ENCODE measurements around the gene CARD14.
"Not testable (repeated sequence)": the region's sequence is repeated elsewhere in the genome, so short reads cannot be mapped to it uniquely, and the experiment has no call there.

CARD14 gene

GRCh38 chr17:80151333-80151732, 18.5 kb upstream of the CARD14 start:
- no peak for DNase-seq

DNA sequence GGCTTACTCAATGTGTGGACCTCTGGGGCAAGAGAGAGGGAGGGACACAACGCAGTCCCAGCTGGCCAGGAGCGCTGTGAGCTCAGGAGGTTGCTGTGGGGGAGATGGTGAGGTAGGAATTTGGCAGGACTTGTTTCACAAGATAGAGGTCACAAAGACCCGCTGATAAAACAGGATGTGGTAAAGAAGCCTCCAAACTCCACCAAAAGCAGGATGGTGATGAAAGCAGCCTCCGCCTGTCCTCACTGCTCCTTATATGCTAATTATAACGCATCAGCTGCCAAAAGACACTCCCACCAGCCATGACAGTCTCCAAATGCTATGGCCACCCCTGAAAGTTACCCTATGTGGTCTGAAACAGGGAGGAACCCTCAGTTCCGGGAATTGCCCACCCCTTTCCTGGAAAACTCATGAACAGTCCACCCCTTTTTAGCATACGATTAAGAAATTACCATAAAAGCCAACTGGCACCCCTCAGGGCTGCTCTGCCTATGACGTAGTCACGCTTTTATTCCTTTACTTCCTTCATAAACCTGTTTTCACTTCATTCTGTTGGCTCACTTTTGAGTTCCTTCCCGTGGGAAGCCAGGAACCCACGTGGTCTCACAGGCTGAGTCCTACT, 17.6 kb upstream of the CARD14 start:
- no peak for DNase-seq

DNA sequence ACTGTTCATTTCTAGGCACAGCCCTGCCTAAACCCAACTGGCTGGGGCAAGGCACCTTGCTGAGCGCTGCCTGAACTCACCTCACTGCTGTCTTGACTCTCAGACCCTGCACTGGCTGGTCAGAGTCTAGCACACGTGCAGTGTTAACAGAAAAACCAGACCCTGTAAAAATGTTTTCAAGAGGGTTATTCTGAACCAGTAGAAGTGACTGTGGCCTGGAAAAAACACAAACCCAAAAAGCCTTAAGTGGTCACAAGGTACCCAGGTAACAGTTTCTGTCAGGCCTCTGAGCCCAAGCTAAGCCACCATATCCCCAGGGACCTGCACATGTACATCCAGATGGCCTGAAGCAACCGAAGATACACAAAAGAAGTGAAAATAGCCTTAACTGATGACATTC, 16.8 kb upstream of the CARD14 start:
- DNase-seq: no peak

DNA sequence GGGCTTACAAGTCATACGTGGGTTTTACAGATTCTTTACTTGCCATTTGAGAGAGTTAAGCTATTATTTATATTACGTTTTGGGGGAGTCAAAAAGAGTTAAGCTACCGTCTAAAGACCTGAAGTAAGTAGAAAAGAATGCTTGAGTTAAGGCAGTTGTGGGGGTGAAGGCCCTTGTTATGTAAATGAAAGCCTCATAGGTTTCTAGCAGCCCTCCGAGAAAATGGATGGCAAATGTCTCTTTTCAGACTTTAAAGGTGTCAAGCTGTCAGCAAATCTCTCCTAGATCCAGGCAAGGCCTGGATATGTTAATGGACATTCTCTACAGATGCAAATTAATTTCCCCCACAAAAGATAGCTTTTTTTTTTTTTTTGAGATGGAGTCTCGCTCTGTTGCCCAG, 15.7 kb upstream of the CARD14 start:
- DNase-seq: no peak

- not testable (repeated sequence) for DNase-seq
Measured at GRCh38 chr17:80155600-80155999, 14.2 kb upstream of the CARD14 start.

DNA sequence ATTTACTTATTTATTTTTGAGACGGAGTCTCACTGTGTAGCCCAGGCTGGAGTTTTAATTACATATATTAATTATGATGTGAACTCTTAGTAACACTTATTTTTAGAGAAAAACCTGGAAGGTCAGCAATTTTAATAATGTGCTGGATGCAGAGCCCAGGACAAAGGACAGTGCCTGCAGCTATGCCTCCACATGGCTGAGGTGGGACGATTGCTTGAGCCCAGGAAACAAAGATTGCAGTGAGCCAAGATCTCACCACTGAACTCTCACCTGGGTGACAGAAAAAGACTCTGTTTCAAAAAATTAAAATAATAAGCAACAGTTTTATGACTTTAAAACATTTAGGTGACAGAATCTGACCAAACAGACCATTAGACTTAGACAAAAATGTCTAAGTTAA, 11.0 kb upstream of the CARD14 start:
- no peak for DNase-seq

GRCh38 chr17:80160536-80160935, 9.3 kb upstream of the CARD14 start:
- no peak for DNase-seq

DNA sequence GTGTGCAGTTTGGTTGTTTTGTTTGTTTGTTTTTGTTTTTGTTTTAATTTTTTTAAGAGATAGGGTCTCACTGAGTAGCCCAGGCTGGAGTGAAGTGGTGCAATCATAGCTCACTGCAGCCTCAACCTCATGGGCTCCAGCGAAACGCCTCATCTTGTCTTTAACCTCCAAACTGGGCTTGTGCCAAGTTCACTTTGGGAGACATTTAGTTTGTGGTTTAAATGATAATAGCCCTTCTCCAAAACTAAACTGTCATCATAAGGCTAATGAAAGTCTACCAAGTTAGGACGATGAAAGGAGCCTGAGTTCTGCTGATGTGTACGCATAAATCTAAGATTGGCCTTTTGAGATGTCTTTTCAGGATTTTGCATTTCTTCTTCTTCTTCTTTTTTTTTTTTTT, 6.5 kb upstream of the CARD14 start:
- no peak for DNase-seq

GRCh38 chr17:80164185-80164584, 5.6 kb upstream of the CARD14 start:
- no peak for DNase-seq

GRCh38 chr17:80166446-80166845, 3.4 kb upstream of the CARD14 start:
- DNase-seq: no peak

GRCh38 chr17:80168371-80168770, 1.5 kb upstream of the CARD14 start:
- no peak for DNase-seq

DNA sequence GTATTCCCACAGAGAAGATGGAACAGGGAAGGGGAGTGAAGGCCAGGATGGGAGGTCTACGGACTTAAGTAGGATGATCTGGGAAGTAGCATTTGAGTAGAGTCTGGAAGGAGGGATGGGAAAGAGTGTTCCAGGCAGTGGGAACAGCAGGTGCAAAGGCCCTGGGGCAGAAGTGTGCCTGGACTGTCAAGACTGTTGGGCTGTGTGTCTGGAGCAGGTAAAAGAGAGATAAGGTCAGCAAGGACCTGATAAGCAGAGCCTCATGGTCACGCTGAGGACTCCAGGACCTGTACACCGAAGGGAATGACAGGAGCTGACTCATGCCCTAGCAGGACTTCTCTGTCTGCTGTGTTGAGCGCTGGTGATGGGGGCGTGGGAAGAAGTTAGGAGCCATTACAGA, 723 bp upstream of the CARD14 start:
- no peak for DNase-seq

DNA sequence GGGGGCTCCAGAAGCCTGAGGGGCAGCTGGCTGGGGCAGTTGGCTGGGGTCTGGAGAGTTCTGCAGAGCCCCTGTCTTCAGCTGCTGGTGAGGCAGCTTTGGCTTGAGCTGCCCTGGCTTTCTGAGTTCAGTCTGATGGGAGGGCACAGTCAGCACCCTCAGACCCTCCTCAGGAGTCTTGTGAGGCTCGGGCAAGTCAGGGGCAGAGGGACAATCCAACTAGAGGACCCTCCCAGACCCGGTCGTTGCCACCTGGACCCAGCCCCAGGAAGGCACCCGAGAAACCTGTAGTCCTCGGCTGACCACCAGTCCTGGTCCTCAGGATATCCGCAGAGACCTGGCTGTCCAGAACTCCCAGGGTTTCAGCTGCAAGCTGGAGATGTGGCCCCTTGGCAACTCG, 1.9 kb downstream of the CARD14 start:
- DNase-seq: no peak

GRCh38 chr17:80173126-80173525, 3.3 kb downstream of the CARD14 start:
- no peak for DNase-seq

DNA sequence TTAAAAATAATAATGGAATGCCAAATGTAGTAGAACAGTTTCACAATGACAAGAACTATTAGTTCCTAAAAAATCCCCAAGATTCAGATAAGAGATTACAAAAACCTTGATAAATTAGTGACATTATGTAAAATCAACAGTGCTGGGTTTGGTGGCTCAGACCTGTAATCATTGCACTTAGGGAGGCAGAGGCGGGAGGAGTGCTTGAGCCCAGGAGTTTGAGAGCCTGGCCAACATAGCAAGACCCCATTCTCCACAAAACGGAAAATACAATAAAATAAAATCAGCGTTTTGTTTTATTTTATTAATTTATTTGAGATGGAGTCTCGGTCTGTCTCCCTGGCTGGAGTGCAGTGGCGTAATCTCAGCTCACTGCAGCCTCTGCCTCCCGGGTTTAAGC, 4.1 kb downstream of the CARD14 start:
- DNase-seq: no peak

GRCh38 chr17:80176757-80177156, 6.9 kb downstream of the CARD14 start:
- DNase-seq: no peak

DNA sequence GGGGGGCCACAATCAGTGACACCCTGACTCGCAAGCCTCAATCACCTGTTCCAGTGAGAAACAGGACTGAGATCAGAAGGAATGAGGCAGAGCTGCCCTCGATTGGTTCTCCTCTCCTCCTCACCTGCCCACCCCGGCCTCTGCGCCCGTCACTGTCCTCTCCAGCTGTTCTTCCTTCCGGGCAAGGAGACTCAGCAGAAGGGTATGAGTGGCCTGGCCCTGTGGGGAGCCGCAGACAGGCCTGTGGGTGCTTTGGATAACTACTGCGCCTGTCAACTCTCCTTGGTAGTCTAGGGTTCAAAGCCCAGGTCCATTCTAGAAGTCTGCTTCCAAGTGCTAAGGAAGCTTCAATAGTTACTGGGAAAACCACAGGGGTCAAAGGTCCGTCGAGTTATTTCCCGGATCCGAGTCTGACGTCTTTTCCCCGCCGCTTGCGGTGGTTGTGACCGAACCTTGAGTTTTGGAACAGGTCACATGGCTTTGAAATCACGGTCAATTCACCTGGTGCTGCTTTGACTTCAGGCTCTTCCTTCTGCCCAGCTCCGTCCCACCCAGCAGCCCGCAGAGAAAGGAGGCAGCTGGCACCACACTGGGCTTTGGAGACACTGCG, 8.3 kb downstream of the CARD14 start:
- no peak for DNase-seq

GRCh38 chr17:80180192-80180591, 10.4 kb downstream of the CARD14 start:
- no peak for DNase-seq

DNA sequence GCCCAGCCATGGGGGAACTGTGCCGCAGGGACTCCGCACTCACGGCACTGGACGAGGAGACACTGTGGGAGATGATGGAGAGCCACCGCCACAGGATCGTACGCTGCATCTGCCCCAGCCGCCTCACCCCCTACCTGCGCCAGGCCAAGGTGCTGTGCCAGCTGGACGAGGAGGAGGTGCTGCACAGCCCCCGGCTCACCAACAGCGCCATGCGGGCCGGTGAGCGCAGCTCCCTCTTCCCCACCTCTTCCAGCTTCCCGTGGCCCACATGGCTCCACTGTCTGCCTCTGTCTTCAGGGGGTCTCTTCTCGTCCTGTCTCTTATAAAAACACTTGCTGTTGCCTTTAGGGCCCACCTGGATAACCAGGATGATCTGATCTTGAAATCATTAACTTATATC, 11.6 kb downstream of the CARD14 start:
- no peak for DNase-seq

DNA sequence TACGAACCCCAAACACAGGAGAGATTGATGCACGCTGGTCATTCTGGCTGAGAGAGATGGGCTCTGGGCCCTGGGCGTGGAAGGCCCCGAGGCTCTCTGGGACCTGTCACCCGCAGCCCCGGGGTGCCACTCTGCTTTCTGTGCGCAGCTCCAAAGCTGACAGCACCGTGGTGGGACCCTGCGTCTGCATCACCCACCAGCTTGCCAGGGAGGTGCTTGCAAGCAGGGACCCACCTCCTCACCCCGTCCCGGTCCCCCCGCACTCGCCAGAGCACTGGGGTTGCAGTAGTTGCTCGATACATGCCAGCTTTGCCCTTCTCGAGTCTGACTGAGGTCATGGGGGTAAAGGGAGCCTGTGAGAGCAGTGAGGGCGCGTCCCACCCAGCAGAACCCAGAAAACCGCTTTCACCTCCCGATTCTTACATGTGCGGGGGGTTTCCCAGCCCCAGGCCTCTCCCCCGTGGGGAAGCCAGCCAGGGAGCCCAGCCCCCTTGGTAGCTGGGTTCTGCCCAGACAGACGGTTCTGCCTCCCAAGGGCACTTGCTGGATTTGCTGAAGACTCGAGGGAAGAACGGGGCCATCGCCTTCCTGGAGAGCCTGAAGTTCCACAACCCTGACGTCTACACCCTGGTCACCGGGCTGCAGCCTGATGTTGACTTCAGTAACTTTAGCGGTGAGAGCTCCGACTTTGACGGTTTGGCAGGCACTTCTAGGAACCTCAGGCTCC, 12.5 kb downstream of the CARD14 start:
- DNase-seq: no peak

DNA sequence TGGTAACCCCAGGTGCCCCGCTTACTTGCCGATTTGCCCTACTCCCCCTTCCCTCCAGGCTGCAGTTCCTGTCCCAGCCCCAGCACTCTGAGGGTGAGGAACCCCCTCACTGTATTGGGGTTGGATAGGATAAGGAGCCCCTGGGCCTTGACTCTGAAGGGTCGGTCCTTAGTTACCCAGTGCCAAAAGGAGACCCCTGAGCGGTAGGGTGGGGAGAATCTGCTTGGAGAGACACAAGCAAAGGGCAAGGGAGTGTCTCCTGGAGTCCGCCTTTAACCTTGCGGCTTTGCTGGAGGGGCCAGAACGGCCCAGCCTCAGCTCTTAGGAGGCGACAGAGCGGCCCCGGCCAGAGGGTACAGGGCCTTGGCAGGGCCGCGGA, 13.0 kb downstream of the CARD14 start:
- DNase-seq: no peak

GRCh38 chr17:80183581-80184422, 14.0 kb downstream of the CARD14 start:
- no peak for DNase-seq

DNA sequence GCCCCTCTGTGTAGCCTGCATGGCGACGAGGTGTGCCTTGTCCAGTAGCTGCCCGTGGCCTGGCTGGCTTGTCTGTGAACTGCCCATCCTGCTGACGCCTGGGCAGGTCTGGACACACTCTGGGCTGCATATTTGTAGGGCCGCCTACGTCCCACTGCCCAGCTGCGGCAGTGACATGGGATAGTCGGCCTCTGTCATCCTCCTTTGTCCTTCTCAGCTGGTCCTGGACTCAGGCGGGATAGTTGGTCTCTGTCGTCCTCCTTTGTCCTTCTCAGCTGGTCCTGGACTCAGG, 14.5 kb downstream of the CARD14 start:
- no peak for DNase-seq

GRCh38 chr17:80185968-80186367, 16.1 kb downstream of the CARD14 start:
- DNase-seq: no peak
